Hematopoietic multipotent progenitor cell treated with erythropoietin and hydrocortisone succinate and interleukin-3 and kit ligand, for 15 days (in vitro differentiated cells): ENCODE measurements around the gene TSPAN6.

Experiments used
- DNase-seq: peaks from one replicate; pipeline ENCODE4 v3.0.0-alpha.2; 2015; ENCODE audit warnings: low spot score

Gene TSPAN6

GRCh38 chrX:100584611-100585010 is 52.0 kb downstream of the TSPAN6 start, which contains the start of gene TNMD:
Gene TNMD (plus strand): TSS chrX:100584936. CDS start chrX:100585019, 83 bp downstream.
- DNase-seq = no peak
